ENCODE results near the gene TMPRSS13. TPM values are rescaled to one million over a fixed set of nuclear protein-coding genes. Genes with fewer than 3 reads are reported as not detected.

Gene TMPRSS13
- total RNA-seq, 1 donor from 2014 or later, result not detected

GRCh38 chr11:117912497-117912896 lies 16.7 kb downstream of the TMPRSS13 start:
- intact Hi-C loops (cut with DNase I), result no loop called here
- DNase-seq (ENCODE audit: low spot score in 2 of 2), result peak in 1 of 2 donors; percentile 42
- Histone ChIP-seq H3K27ac (no peak overlapping the region), H3K27me3 (no peaks in the 10 kb centered on the region), H3K9me3 (no peaks in the 10 kb centered on the region), H3K4me1 (no peaks in the 10 kb centered on the region), H3K4me3 (no peak overlapping the region), H3K36me3 (no peaks in the 10 kb centered on the region)
- TF ChIP-seq CTCF (IDR thresholded peaks at IDR 0.05), result no peak

- Histone ChIP-seq H3K27ac (no peak overlapping the region), H3K27me3 (no peaks in the 10 kb centered on the region), H3K4me3 (no peak overlapping the region), H3K4me1 (no peaks in the 10 kb centered on the region), H3K36me3 (no peaks in the 10 kb centered on the region), H3K9me3 (no peaks in the 10 kb centered on the region)
- no peak for DNase-seq (ENCODE audit: low spot score in 2 of 2)
- intact Hi-C loops (cut with DNase I), result no loop called here
- no peak for TF ChIP-seq CTCF (IDR thresholded peaks at IDR 0.05)
These were observed 17.5 kb downstream of the TMPRSS13 start for GRCh38 chr11:117911694-117912093.

- H3K9me3 ChIP-seq, result no peaks in the 10 kb centered on the region
- no peak overlapping the region for H3K27ac ChIP-seq
- H3K4me1 ChIP-seq, result no peaks in the 10 kb centered on the region
- H3K36me3 ChIP-seq, result no peaks in the 10 kb centered on the region
- no peak for DNase-seq (ENCODE audit: low spot score in 2 of 2)
- intact Hi-C loops (cut with DNase I), result no loop called here
- H3K4me3 ChIP-seq, result no peak overlapping the region
- TF ChIP-seq CTCF (IDR thresholded peaks at IDR 0.05), result no peak
- no peaks in the 10 kb centered on the region for H3K27me3 ChIP-seq
These were observed 18.1 kb downstream of the TMPRSS13 start for GRCh38 chr11:117910941-117911655.

- Histone ChIP-seq H3K9me3 (no peaks in the 10 kb centered on the region), H3K4me1 (no peaks in the 10 kb centered on the region)
These were observed 18.7 kb downstream of the TMPRSS13 start for GRCh38 chr11:117910525-117910924.

GRCh38 chr11:117909611-117910382 lies 19.4 kb downstream of the TMPRSS13 start:
- Histone ChIP-seq H3K9me3 (no peaks in the 10 kb centered on the region), H3K36me3 (no peaks in the 10 kb centered on the region), H3K4me3 (no peak overlapping the region), H3K4me1 (no peaks in the 10 kb centered on the region), H3K27ac (no peak overlapping the region), H3K27me3 (no peaks in the 10 kb centered on the region)
- DNase-seq (ENCODE audit: low spot score in 2 of 2), result no peak
- intact Hi-C loops (cut with DNase I), result no loop called here
- no peak for TF ChIP-seq CTCF (IDR thresholded peaks at IDR 0.05)

More at GRCh38 chr11:117910525-117910924, 18.7 kb downstream of the TMPRSS13 start:
- intact Hi-C loops (cut with DNase I), result no loop called here
- H3K4me3 ChIP-seq, result no peak overlapping the region
- no peaks in the 10 kb centered on the region for H3K27me3 ChIP-seq
- no peak overlapping the region for H3K27ac ChIP-seq
- no peaks in the 10 kb centered on the region for H3K36me3 ChIP-seq
- no peak for TF ChIP-seq CTCF (IDR thresholded peaks at IDR 0.05)
- DNase-seq (ENCODE audit: low spot score in 2 of 2), result no peak
